HG03378 (cell line): ENCODE data around the gene PM20D1.

Source experiments
- ATAC-seq: cut with Tn5 transposase; IDR thresholded peaks from one replicate; pipeline ENCODE4 v1.9.1; 2021; ENCODE audit warnings: mild to moderate bottlenecking, moderate library complexity; ENCODE audit not compliant: unreplicated experiment

Gene PM20D1

GRCh38 chr1:205809942-205810345, 40.0 kb downstream of the PM20D1 start:
- ATAC-seq: no peak

- ATAC-seq: no peak
These were observed 40.5 kb downstream of the PM20D1 start for GRCh38 chr1:205809469-205809868.

GRCh38 chr1:205805082-205805711, 44.7 kb downstream of the PM20D1 start:
- ATAC-seq: no peak

GRCh38 chr1:205804605-205805004, 45.3 kb downstream of the PM20D1 start:
- no peak for ATAC-seq

DNA sequence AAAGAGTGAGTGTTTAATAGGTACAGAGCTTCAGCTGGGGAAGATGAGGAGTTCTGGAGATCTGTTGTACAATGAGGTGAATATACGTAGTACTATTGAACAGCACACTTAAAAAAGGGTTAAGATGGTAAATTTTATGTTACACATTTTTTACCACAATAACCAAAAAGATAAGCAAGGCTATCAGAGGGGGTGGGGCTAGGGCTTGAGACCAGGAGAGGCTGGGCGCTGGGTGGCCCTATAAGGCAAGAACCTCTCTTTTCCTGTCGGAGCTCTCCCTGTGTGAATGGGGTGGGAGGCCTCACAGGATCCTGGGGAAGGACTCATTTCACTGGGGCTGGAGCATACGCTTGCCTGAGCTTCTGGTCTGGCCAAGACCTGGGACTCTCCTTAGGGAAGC, 45.9 kb downstream of the PM20D1 start:
- no peak for ATAC-seq

DNA sequence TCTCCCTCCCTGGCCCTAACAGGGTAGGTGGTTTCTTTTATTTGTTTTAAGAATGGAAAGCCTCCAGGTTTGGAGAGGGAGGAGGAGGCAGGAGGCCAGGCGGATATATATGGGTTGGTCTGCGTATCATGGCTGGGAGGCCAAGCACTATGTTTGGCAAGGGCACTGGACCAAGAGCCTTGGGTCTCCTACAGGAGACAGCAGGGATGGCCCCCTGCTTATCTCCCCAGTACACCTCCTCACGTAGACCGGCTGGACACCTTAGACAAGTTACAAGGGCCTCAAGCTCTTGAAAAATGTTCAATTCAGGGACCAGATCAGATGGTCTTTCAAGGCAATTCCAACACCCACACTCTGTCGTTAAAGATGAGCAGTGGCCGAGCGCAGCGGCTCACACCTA, 47.9 kb downstream of the PM20D1 start:
- no peak for ATAC-seq

DNA sequence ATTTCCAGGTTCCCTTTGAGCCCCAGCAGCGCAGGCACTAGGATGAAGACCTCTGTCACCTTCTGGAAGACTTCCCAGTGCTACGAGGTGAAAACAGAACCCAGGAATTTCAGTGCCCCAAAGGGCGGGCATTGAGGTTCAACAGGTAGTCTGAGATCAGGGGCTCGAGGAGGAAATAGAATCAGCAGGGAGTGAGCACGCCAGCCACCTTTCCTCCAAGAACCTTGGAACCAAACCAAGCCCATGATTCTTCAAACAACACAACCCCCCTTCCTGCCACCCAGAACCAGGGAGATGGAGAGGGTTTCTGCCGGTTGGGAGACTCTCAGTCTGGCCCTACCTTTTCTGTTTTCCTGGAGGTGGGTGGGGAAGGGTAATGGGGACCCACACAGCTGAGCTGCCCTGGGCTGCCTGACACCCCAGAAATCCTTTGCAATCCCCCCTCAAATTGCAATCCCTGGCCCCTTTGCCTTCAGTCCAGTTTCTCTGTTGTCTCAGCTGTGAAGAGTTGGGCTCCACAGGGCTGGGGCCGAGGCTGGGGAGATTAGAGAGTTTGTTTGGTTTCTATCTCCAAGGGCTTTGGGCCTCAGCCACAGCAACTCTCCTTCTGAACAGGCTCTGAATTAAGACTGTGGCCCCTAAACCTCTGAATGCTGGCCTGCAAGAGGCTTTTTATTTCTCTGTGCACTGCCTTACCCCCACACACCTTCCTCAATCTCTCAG, 48.8 kb downstream of the PM20D1 start:
- no peak for ATAC-seq

- ATAC-seq: no peak
These were observed 49.5 kb downstream of the PM20D1 start for GRCh38 chr1:205800427-205800826.

DNA sequence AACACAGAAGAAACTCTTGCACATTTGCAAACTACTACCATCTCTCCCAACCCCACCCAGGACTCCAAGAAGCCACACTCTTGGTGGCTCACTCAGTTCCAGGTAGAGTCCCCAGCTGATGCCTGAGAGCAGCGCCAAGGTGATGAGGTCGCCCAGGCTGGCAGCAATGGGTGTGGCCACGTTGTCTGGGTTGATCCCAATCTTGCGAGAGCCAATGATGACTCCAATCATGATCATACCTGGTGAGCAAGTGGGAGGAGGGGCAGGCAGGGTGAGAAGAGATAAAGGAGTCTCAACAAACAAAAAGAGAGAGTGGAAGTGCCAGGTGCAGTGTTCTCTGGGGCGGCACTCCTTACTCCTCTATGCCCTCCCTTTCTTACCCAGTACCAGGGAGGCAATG, 51.4 kb downstream of the PM20D1 start:
- ATAC-seq: no peak

DNA sequence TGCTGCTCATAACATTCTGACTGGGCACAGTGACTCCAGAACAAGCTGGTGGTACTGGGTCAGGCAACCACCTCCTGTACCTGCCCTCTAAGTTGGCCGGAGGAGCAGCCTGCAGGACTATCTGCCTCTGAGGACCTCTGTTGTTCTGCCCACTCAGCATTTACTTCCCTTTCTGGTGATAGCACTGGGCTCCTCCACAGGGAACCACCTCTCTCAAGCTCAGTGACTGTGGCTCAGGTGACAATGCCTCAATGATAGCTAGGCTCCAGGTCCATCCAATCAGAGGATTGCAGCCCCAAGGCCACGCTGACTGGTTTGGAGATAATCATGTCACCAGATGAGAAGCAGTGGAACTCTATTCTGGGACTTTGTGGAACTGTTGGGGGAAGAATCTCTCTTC, 52.8 kb downstream of the PM20D1 start:
- no peak for ATAC-seq

DNA sequence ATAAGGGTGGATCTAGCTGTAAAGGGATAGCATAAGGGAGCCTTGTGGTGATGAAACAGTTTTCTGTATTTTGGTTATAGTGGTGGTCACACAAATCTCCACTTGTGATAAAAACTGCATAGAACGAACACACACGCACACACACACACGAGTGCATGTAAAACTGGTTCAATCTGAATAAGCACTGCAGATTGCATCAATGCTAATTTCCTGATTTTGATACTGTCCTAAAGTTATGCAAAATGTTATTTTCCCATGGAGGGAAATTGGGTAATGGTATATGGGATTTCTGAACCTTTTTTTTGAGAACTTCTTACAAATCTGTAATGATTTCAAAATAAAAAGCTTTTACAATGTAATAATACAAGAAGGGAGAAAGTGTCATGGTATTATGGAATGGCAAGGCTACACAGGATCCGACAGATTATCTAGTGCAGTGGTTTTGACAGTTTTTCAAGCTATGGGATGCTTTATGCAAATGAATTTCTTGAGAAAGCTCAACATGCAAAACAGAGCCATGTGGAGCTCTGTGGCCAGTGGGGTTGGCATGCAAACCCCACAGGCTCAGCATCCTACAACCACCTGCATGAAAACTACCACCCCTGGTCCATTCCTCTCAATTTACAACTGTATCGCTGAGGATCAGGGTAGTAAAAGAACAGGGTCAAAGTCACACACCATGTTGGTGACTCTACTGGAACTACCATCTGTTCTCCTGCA, 55.8 kb downstream of the PM20D1 start:
- no peak for ATAC-seq

GRCh38 chr1:205792961-205793673, 56.8 kb downstream of the PM20D1 start:
- ATAC-seq: no peak

- ATAC-seq: no peak
These were observed 57.5 kb downstream of the PM20D1 start for GRCh38 chr1:205792481-205792881.

DNA sequence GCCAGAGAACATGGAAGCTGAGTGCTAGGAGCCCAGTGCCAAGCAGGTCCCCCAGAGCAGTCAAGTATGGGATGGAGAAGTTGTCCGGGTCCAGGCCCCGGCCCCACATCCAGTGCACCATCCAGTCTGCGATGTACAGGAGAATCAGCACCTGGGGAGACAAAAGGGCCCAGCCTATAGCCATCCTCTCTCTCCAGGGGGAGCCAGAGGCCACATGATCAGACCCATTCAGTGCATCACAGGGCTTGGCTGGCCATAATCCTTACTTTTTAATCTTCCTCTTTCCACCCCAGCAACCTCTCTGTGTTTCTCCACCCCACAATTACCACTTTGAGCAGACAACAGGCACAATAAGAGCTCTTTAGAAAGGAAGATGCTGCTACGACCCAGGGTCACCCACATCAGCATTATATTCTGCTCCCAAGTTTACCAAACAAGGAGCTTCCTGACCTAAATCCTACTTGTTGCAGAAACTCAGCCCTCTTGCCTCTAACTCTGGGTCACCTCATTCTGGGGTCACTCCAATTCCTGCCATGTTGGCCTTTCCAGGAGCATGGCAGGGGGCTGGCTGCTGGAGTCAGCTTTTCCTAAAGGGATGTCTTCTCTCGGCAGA, 58.3 kb downstream of the PM20D1 start:
- ATAC-seq: no peak

DNA sequence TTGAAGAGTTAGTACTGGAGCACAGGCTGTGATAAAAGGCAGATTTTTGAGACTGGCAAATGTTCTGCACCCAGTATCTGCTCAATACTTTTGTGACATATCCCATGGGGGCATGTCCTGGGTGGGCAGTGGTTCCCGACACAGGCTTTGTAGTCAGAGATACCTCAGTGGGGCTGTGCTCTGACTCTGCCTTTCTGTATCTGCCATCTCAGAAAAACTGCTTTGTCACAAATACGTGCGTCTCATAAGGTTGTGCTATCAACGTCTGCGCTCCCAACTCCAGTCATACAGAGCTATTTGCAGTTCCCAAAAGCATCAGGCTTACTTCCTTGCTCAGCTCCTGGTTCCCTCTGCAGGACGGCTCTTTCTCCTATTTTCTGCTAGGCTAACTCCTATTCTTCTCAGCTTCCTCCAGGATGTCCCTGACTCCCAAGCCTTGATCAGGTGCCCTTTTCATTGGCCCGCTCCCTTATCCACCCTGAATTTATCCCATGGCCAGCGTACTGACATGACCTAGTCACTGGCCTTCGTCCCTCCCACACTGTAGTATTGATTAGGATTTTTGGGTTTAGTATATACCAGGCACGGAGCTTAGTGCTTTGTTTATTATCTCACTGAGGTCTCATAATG, 62.5 kb downstream of the PM20D1 start:
- ATAC-seq: no peak

DNA sequence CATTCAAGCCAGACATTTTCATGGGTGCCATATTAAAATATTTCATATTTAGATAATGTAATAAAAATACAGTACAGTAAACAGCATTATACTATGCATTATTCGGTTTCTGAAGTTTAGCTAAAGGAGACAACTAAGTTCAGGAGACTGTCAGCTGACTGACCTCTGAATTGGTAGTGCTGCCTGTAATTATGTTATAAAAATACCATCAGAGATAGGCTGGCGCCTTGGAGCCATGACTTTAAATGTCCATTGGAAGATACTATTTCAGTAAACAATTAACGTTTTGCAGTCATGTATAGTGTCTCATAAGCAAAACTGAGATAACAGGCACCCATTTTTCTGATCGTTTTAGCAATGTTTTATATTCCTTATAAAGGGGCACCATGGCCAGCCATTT, 63.3 kb downstream of the PM20D1 start:
- no peak for ATAC-seq

DNA sequence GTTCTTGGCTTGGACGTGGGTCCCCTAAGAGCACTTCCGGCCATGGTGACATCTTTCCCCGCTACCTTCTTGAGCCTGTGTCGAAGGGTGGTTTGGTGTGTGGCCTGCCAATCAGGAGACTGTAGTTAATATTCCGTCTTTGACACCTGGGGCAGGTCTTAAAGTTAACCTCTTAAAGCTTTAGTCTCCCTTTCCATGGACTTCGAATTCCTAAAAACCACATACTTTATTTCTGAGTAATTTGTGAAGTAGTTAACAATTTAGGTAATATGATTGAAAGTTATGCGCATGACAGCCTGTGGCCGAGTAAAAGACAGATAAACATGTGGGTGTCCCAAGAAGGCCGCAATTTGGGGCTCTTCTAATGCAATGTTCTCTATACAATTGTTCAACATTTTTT, 64.5 kb downstream of the PM20D1 start:
- no peak for ATAC-seq

GRCh38 chr1:205783904-205784303, 66.0 kb downstream of the PM20D1 start:
- no peak for ATAC-seq

DNA sequence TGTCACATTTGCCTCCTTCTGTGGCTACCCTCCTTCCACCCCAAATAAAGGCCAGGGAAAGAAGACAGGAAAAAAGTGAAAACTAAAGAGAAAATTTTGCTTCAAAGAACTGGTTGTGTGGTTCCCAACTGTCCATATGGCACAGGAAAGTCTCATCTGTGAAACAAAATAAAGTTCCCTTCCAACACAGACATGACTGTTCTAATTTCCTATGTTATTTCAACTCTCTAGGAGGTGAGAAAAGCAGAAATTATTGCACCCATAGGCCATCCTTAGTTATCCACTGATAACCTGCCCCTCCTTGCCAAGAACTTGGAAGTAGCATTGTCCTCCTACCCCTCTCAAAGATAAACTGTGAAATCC, 66.5 kb downstream of the PM20D1 start:
- ATAC-seq: no peak

- no peak for ATAC-seq
These were observed 67.1 kb downstream of the PM20D1 start for GRCh38 chr1:205782627-205783432.
